GM18873 (cell line): ENCODE results near the gene LZTFL1.
"Not testable (repeated sequence)": the region's sequence is repeated elsewhere in the genome, so short reads cannot be mapped to it uniquely, and the experiment has no call there.

Source experiments
- ATAC-seq: cut with Tn5 transposase; IDR thresholded peaks from one replicate; pipeline ENCODE4 v1.9.1; 2021; ENCODE audit warnings: mild to moderate bottlenecking, moderate library complexity, moderate number of reproducible peaks; ENCODE audit not compliant: unreplicated experiment, low FRiP score

LZTFL1 gene

DNA sequence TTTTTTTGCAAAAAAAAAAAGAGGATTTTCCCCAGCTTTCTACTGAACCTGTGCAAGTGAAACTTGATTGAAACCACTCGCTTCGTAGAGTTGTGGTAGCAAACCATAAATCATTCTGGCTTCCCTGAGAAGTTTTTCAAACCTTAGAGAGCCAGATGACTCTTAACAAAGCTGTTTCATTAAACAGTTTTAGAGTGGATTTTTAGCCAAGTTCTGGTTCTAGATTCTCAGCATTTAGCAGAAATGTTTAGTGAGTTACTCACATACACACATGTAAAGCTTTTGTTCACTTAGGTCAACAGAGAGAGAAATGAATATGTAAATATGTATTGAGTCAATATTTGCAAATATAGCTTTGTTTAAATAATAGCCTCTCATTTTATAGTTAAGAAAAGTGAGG is 26.3 kb upstream of the LZTFL1 start:
- ATAC-seq = no peak

DNA sequence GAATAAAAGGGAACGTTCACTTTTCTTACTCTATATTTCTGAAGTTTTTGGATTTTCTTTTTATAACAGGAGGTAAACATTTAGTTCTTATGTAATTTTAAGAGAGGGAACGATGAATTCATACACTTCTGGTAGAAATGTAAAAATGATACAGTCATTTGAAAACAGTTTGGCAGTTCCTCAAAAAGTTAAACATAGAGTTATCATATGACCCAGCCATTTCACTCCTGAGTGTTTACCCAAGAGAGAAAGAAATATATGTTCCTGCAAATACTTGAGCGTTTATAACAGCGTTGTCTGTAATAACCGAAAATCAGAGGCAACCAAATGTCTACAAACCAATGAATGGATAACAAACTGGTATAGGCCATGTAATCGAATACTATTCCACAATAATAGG is 23.6 kb upstream of the LZTFL1 start:
- ATAC-seq = no peak

DNA sequence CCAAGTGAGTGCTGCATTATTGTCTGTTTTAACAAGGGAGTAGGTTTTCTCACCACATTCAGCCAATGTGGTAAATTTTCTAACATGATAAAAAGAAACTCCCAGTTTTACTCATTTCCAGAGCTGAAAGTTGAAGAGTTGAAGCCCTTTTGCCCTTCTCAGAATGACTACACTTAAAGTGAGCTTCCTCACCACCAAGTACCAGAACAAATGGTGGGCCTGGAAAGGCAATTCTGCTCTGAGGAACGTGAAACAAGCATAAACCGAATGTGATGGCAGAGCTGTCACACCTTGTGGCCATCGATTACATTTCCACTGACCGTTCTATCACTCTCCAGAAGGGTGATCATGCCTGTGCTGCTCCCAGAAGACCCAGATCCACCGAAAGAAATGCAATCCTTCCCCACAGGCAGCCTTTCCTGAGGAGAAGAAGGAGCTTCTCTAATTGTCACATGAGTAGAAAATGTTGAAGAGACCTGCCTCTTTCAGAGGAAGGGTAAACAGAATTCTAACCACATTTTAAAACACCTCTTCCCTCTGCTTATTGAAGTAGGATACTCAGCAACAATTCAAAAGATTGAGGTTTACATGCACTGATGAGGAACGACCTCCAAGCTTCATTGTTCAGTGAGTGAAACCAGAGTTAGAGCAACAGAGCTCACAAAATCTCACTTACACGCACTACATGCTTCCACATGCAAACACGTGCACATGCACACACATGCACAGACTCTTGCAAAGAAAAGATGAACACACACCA is 23.0 kb upstream of the LZTFL1 start:
- ATAC-seq = no peak

DNA sequence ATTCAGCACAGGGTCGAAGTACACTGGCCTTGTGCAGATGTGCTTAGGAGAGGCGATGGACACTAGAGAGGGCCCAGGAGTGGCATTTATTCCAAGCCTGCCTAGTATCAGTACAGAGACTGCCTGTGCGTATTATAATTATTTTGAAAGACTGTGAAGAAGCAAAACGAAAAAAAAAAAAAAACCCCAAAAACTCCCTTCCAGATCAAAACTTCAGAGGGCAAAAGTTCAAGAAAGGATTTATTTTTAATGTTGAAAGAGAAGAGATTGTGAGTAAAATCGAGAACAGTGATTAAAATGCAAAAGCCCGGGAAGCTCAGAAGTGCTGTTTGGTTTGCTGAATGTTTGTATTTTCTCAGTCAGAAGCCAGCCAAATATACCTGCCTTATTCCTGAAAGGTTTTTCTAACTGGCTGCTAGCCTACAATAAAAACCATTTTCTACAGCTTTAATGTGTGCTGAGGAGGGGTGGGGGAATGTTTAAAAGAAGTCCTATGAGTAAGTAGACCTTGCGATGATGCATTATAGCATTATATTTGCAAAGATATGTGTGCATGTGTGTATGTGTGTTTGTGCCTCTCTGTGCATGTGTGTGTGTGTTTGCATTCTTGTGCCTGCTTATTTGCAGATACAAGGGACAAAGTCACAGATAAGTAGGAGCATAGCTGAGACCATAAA is 19.3 kb upstream of the LZTFL1 start:
- ATAC-seq = no peak

DNA sequence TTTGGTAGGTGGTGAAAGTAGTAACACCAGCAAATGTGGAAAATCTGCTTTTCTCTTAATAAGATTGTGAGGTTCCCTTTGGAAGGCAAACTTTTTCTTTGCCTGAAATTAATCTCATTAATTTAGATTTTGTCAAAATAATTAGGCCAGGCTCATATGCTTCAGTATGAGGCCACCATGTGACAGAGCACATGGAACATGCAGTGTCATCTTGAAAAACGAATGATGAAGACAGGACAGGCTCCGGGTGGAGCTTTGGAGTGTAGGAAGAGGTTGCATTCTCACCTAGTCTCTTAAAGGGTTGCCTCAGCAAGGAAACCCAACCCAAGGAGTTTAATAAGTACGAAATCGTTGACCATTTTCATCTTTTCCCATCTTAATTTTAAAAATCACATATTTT is 18.6 kb upstream of the LZTFL1 start:
- ATAC-seq = no peak

DNA sequence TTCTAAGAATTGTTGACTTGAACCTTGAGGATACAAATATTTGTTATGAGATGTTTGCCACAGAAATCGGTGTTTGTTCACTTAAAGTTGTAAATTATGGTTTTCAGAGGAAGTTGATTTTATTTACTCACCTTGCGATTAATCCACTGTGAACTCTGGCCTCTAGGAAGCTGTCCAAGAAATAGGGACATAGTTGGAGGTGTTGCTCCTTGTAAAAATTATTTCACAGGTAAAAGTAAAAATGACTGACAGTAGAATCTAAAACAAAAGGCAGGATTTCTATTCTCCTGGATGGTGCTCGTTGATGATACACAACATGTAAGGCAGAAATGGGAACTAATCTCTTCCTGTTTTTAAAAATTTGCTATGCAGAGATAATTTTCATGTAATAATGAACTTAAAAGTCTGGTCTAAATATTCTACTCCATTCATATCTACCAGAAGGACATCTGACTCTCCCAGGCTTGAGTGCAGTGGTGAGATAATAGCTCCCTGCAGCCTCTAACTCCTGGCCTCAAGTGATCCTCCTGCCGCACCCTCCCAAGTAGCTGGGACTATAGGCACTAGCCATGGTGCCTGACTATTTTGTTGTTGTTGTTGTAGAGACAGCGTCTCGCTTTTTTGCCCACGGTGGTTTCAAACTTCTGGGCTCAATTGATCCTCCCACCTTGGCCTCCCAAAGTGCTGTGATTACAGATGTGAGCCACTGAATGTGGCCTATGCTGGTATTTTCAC is 17.1 kb upstream of the LZTFL1 start:
- ATAC-seq = no peak

DNA sequence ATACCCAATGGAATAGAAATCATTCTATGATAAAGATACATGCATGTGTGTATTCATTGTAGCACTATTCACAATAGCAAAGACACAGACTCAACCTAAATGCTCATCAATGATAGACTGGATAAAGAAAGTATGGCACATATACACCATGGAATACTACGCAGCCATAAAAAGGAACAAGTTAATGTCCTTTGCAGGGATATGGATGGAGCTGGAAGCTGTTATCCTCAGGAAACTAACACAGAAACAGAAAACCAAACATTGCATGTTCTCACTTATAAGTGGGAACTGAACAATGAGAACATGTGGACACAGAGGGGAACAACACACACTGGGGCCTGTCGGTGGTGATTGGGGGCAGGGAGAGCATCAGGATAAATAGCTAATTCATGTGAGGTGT is 15.1 kb upstream of the LZTFL1 start:
- ATAC-seq = not testable (repeated sequence)

DNA sequence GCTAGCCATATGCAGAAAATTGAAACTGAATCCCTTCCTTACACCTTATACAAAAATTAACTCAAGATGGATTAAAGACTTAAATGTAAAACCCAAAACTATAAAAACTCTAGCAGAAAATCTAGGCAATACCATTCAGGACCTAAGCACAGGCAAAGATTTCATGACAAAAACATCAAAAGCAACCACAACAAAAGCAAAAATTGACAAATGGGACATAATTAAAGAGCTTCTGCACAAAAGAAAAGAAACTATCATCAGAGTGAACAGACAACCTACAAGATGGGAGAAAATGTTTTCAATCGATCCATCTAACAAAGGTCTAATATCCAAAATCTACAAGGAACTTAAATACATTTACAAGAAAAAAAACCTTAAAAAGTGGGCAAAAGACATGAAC is 14.4 kb upstream of the LZTFL1 start:
- ATAC-seq = not testable (repeated sequence)

DNA sequence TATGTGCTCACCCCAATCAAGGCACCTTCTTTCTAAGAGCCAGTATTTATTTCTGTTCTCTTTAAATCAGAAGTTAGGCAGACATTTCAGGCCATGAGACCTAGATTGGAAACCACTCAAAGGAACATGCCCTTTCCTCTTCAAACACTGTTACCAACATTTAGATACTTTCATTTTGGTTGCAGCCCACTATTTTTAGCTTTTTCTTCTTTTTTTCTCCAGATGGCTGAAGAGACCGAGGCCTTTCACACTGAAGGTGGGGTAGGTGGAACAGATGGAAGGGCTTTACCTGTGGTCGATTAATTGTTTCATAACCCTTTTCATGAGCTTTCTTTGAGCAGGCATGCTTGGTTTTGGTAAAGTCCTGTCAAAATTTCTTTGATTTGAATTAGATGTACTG is 10.9 kb upstream of the LZTFL1 start:
- no peak for ATAC-seq

DNA sequence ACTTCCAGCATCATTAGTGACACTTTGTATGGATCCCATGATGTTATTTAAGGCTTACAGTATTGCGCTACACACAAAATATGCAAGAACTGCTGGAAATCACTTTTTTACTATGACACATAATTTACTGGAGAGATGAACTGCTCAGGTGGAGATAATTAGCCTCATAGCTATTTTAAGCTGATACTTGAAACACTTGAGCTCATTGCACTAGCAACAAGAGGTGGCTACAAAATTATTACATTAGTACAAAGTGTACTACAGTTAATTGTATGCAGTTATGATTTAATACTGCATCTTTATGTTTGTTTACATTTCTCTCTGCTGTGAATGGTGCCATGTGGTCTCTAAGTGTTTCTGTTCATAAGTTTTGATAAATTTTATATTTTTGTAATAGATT is 6.5 kb upstream of the LZTFL1 start:
- ATAC-seq = no peak

DNA sequence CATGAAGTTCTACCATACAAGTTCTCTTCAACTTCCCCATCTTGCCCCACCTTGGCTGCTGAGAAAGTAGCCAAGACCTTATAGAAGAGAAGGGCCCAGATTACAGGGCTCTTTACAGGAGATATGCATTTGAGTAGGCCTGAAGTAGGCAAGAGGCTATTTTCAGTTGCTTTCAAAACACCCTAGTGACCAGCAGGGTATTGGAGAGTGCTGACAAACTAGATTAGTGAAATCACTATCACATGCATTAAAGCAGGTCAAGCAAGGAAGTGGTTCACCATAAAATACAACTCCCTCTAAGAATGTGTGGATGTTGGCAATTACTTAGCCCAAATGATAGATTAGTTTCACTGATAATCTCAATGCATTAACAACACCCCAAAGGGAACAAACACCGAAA is 2.7 kb upstream of the LZTFL1 start:
- no peak for ATAC-seq

DNA sequence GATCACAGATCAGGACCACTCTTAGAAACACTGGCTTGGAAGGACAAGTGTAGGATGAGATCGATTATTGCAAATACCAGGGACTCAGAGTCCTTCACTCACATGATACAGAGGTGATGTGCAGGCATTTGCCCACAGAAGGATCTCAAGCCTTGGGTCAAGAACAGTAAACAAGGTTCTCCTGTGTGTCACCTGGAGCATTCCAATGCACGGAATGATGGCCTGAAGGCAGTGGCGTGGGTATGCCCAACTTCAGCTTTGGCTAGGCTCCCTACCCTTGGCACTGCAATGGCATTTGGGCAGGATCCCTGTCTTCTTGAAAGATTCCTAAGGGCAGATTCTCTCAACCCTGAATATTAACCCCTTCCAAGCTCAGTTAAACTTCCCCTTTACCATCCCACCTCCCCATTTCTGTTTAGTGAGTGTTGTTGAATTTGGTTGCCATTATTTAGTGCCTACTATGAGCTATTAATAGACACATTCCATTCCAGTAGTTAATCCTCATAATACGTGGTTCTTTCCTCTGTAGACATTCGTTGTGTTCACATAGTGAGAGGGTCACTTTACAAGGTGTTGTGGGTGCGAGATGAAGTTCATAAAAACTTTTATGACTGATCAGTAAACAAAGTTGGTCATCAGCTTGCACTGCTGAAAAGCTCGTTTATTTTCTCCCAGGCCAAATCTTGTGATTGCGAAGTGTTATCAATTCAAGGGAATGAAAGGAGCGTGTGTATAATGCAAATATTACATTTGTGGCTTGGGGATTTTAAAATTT is 1.1 kb upstream of the LZTFL1 start:
- no peak for ATAC-seq

DNA sequence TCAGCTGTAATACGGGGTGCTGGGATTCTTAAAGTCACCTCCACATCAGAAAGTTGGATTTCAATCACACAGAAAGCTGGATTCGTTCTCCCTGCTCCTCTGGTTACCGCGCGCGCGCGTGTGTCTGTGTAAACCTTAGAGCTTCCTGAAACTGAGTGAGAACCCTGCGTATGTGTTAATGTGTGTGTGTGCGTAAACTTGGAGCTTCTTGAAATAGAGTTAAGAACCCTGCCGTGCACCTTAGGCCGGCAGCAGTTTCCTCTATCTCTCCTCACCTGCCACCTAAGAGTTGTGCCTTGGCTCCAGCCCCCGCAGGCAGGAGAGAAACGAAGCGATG is 531 bp downstream of the LZTFL1 start:
- ATAC-seq = no peak

DNA sequence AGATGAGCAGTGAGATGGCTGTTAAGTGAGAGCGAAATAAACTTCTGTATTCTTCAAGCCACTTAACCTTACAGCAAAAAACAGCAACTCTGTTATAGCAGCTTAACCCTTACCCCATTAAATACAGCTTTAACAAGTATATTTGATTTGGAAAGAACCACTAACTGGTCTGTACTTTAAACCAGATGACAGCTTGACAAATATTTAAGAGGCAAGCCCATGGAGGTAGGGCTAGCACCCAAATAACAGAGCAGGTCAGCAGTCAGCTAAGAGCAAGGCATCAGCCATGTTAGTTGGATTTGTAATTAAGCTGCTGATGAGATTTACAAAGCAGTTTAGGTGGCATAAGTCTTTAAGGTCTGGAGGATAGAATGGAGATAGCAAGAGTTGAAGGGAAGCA is 3.5 kb downstream of the LZTFL1 start:
- ATAC-seq = no peak

DNA sequence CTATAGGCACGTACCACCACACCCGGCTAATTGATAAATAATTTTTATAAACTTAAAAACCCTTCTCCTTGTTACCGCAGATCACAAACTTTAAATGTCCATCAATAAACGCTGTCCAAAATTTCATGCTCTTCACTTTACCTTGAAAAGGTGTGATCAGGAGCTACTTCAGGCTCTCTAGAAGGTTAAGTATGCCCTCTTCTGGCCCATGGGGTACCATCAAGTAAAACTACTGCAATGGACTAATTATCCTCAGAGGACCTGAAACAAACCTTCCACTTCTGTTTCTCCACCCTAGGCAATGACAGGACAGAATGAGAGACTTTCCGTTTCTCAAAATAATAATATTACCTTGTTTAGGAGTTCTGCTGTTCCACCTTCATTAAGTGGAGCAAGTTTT is 9.2 kb downstream of the LZTFL1 start:
- no peak for ATAC-seq

DNA sequence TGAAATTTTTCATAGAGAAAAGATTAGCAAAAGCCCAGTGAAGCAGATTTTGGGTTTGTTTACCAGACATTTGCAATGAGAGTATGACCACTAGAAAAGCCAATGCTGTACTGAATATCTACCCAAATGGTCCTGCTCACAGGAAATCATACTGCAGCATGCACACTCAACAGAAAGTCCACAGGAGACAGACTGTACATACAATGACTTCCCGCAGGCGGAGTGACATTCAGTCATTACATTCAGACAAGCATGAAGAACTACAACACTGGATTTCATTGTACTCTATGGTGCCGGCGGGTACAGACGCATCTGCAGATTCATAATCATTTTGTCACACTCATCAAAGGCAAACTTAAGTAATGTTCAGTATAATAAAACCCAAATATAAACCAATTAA is 11.8 kb downstream of the LZTFL1 start:
- ATAC-seq = no peak

DNA sequence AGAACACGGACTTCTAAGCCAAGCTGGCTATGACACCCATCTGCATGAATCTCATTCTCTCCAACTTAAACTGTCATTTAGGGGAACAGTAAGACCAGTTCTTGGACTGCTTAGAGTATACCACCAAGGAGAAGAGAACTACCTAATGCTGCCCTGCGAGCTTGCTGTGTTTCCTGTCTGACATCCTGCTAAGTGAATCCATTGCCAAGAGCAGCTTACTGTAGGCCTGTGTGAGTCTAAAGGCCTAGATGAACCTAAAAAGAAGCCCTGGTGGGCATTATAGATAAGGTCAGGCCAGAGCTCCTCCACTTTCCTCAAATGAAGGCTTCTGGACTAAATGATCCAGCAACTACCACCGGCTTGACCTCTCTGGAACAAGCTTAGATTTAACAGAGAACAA is 15.0 kb downstream of the LZTFL1 start:
- no peak for ATAC-seq

DNA sequence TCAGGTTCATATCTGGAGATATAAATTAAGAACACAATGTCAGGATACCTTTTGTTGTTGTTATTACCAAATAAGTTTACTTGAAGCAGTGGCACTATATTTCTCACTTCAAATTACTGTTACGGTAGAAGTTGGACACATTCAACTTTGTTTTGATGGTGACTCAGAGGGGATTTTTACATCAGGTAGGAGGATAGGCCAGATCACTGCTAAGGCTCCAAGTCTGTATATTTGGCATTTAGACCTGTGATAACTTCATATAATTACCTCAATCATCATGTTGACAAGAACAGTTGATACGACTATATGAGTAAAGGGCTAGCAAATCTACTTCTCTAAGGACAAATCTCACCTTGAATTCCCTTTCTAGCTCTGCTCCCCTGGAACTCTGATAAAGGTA is 15.6 kb downstream of the LZTFL1 start:
- ATAC-seq = no peak

DNA sequence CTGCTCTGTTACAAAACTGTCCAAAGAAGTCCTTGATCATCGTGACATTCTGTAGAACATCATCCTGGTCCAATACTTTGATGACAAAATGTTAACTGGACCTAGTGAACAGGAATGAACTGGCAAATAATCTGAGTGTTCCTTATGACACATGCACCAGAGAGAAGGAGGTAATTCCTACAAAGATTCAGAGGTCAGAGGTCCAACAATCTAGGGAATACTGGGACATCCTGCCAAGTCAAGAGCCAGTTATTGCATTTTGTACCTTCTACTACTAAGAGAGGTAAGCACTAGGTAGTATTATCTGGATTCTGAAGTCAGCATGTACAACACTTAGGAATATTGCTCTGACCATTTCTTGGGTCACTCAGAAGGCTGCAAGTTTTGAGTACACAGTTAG is 20.8 kb downstream of the LZTFL1 start:
- ATAC-seq = no peak

DNA sequence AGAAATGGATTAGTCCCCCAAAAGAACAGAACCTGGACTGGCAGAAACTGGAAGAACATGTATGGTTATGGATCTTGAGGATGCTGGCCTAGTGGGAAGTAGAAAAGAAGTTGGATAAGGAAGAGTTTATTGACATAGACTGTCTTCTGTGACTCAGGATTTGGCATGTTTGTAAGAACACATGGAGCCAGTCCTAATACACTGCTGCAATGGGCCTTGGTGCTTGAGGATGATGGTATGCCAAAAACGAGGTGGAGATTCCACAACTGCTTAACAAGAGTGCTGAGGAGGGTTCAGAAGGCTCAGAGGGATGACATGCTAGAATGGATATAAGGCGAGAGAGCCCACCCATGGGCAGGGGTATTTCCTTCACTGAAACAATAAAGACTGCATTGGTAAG is 22.4 kb downstream of the LZTFL1 start:
- no peak for ATAC-seq
